C4-2B (cell line): Measurements from ENCODE around the gene NKAP.
A peak's percentile ranks its signal among the peaks of the same experiment; 100 is the strongest.

Source experiments
- CTCF ChIP-seq: fragments of 450-650 bp; conservative IDR thresholded peaks from 2 replicates; pipeline ENCODE4 v1.5.1; 2017; ENCODE audit warnings: mild to moderate bottlenecking
- ZFX ChIP-seq: fragments of 450-650 bp; IDR thresholded peaks from 2 replicates; pipeline ENCODE4 v1.6.1; 2017

- peak; percentile 75 for TF ChIP-seq CTCF
- TF ChIP-seq ZFX = no peak
Observed at GRCh38 chrX:119880552-119881437, 62.8 kb downstream of the NKAP start.
